Suprapubic skin (tissue), 4 donors: ENCODE measurements around the gene NKPD1. TPM values are rescaled to one million over a fixed set of nuclear protein-coding genes. Genes with fewer than 3 reads are reported as not detected.

Experiments
- DNase-seq, 2 donors: peaks; one replicate each; pipeline ENCODE4 v3.0.0-alpha.2; 2019; ENCODE audit warnings: low spot score in 2 of 2
- H3K27ac ChIP-seq: fragments of 200-600 bp; sonication (generic); one replicate; pipeline ENCODE4 v1.5.1; 2019
- H3K27me3 ChIP-seq: fragments of 200-600 bp; sonication (generic); one replicate; pipeline ENCODE4 v1.5.1; 2019
- H3K36me3 ChIP-seq: fragments of 200-600 bp; sonication (generic); one replicate; pipeline ENCODE4 v1.5.1; 2019
- H3K4me1 ChIP-seq: fragments of 200-600 bp; sonication (generic); one replicate; pipeline ENCODE4 v1.5.1; 2019
- H3K4me3 ChIP-seq: fragments of 200-600 bp; sonication (generic); one replicate; pipeline ENCODE4 v1.5.1; 2019; ENCODE audit warnings: mild to moderate bottlenecking
- H3K9me3 ChIP-seq: fragments of 200-600 bp; sonication (generic); one replicate; pipeline ENCODE4 v1.5.1; 2019
- CTCF ChIP-seq, 2 donors: fragments of 200-600 bp in 1 of 2; fragments of 450-650 bp in 1 of 2; sonication (generic) in 1 of 2; IDR thresholded peaks; one replicate each; pipeline ENCODE4 v1.5.1; 2016 to 2019; ENCODE audit warnings: antibody characterized with exemption in 2 of 2, mild to moderate bottlenecking in 1 of 2, moderate library complexity in 1 of 2
- EP300 ChIP-seq: sonication (generic); formaldehyde crosslinking; IDR thresholded peaks from one replicate; pipeline ENCODE4 v1.6.1; 2017; ENCODE audit warnings: antibody characterized with exemption
- POLR2A ChIP-seq, 2 donors: fragments of 450-650 bp; IDR thresholded peaks; one replicate each; pipeline ENCODE4 v1.6.1; 2017; ENCODE audit warnings: antibody characterized with exemption in 2 of 2, mild to moderate bottlenecking in 2 of 2, moderate library complexity in 2 of 2
- POLR2AphosphoS5 ChIP-seq, 3 donors: sonication (generic); formaldehyde crosslinking; IDR thresholded peaks; one replicate each; pipeline ENCODE4 v1.6.1; 2017; ENCODE audit warnings: antibody characterized with exemption in 3 of 3
- WGBS: methylation state at CpG from one replicate; pipeline ENCODE4 v1.1.5; 2018; 5-methylcytosine and 5-hydroxymethylcytosine counted together
- total RNA-seq, 4 donors: library from RNA; depleted of rRNA; stranded (reverse); fragments of >200 nt; gene quantifications; one replicate each; pipeline ENCODE4 v1.1.0, GENCODE V29; 2016

NKPD1 gene
- total RNA-seq, 4 donors from 2014 or later: 22.4 to 60.4 (median 51.1) TPM

GRCh38 chr19:45115809-45116615 is 44.8 kb downstream of the NKPD1 start:
- Histone ChIP-seq H3K9me3 (no peaks in the 10 kb centered on the region), H3K36me3 (no peaks in the 10 kb centered on the region), H3K27ac (no peak overlapping the region), H3K4me1 (peaks cover 43% of the 10 kb centered on the region), H3K4me3 (no peak overlapping the region), H3K27me3 (no peaks in the 10 kb centered on the region)
- 91% methylated on average over 20 of the region's 21 CpGs for whole genome bisulfite sequencing
- no peak for DNase-seq
- TF ChIP-seq POLR2A (IDR thresholded peaks at IDR 0.05) (no peak), CTCF (IDR thresholded peaks at IDR 0.05) (no peak), EP300 (no peak), POLR2AphosphoS5 (IDR thresholded peaks at IDR 0.05) (no peak)

DNA sequence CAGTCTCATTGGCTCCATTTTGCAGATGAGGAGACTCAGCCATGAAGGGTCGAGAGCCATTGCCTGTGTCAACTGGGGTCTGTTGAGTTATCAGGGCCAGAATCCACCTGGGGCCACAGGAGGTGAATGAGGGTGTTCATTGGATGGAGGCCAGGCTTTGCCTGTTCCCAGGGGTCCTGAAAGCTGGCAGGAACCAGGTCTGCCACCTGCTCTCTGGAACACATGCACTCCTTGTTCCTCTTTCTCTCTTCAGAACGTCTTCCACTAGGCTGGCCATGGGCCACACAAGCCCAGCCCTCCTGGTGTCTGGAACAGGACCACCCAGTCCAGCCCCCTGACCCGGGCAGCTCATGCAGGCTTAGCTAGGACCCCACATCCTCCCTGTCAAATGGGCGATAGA is 46.7 kb downstream of the NKPD1 start:
- no peak for TF ChIP-seq EP300
- no peak for TF ChIP-seq POLR2AphosphoS5 (IDR thresholded peaks at IDR 0.05)
- TF ChIP-seq POLR2A (IDR thresholded peaks at IDR 0.05): no peak
- TF ChIP-seq CTCF (IDR thresholded peaks at IDR 0.05): no peak
- 80% methylated on average over 2 of the region's 4 CpGs for WGBS
- Histone ChIP-seq H3K9me3 (no peaks in the 10 kb centered on the region), H3K27me3 (no peaks in the 10 kb centered on the region), H3K27ac (no peak overlapping the region), H3K4me1 (peaks cover 36% of the 10 kb centered on the region), H3K36me3 (no peaks in the 10 kb centered on the region), H3K4me3 (no peak overlapping the region)
- DNase-seq: no peak

- Histone ChIP-seq H3K4me1 (peaks cover 31% of the 10 kb centered on the region), H3K9me3 (no peaks in the 10 kb centered on the region), H3K27me3 (no peaks in the 10 kb centered on the region), H3K4me3 (no peak overlapping the region), H3K27ac (no peak overlapping the region), H3K36me3 (no peaks in the 10 kb centered on the region)
- TF ChIP-seq CTCF (IDR thresholded peaks at IDR 0.05): no peak
- no peak for TF ChIP-seq POLR2A (IDR thresholded peaks at IDR 0.05)
- TF ChIP-seq EP300: no peak
- no peak for TF ChIP-seq POLR2AphosphoS5 (IDR thresholded peaks at IDR 0.05)
- 59% methylated on average over 9 of the region's 9 CpGs for WGBS
- DNase-seq: no peak
Measured at GRCh38 chr19:45113628-45114027, 47.2 kb downstream of the NKPD1 start.

DNA sequence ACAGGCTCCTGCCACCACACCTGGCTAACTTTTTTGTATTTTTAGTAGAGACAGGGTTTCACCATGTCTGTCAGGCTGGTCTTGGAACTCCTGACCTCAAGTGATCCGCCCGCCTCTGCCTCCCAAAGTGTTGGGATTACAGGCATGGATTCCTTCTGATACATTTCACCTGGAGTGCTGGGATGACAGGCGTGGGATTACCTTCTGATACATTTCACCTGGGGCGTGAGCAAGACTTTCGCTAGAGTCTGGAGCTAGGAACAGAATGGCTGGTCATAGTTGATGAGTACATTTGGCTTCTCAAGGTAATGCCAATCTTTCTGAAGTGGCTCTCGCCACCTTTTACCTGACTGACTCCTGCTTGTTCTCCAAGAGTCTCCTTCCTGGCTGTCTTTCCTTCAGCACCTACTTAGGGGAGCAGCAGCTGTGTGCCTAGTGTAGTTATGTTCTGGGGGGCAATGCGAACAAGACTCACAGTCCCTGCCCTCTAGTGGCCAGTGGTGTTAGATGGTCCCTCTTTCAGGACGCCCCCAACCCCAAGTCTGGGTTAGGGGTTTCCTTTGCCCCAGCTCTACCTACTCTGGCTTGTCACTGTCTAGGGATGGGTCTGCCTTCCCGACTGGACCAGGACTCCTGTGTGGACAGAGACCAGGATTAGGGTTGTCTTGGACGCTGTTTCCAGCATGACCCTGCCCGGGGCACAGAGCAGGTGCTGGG is 48.5 kb downstream of the NKPD1 start:
- Histone ChIP-seq H3K27me3 (no peaks in the 10 kb centered on the region), H3K4me3 (no peak overlapping the region), H3K9me3 (no peaks in the 10 kb centered on the region), H3K27ac (no peak overlapping the region), H3K36me3 (no peaks in the 10 kb centered on the region), H3K4me1 (peaks cover 17% of the 10 kb centered on the region)
- TF ChIP-seq POLR2AphosphoS5 (IDR thresholded peaks at IDR 0.05) (no peak), EP300 (no peak), POLR2A (IDR thresholded peaks at IDR 0.05) (no peak)
- no peak for DNase-seq
- 92% methylated on average over 10 of the region's 11 CpGs for WGBS

Other genes starting within 250 kb of the NKPD1 start
- gene APOC1, start 246.4 kb downstream of the NKPD1 start, total RNA-seq: 10 to 100 TPM; 38.6 to 58.3 (median 47.7) TPM
- not detected for gene APOC4, start 218.7 kb downstream of the NKPD1 start, total RNA-seq
- 1 to 10 TPM in 2 of 4 donors, not detected in 2; 2.7 to 9.7 TPM for gene APOC2, start 214.9 kb downstream of the NKPD1 start, total RNA-seq
- gene CLPTM1, start 205.6 kb downstream of the NKPD1 start, total RNA-seq: 100 to 1,000 TPM in 2 of 4 donors, 10 to 100 TPM in 2; 86.2 to 137 (median 97.5) TPM
- gene RELB, start 159.5 kb downstream of the NKPD1 start, total RNA-seq: 10 to 100 TPM in 2 of 4 donors, 1 to 10 TPM in 2; 1.4 to 16.5 (median 10.6) TPM
- gene CLASRP, start 121.9 kb downstream of the NKPD1 start, total RNA-seq: 100 to 1,000 TPM in 1 of 4 donors, 10 to 100 TPM in 3; 55.3 to 135 (median 84.3) TPM
- gene ZNF296, start 84.5 kb downstream of the NKPD1 start, total RNA-seq: 1 to 10 TPM; 4.3 to 5.8 (median 4.9) TPM
- 10 to 100 TPM; 18.8 to 29.8 (median 20.5) TPM for gene GEMIN7, start 81.7 kb downstream of the NKPD1 start, total RNA-seq
- gene PPP1R37, start 67.8 kb downstream of the NKPD1 start, total RNA-seq: 10 to 100 TPM; 24.6 to 43.1 (median 33.5) TPM
- 10 to 100 TPM; 55.9 to 82.3 (median 71.8) TPM for gene TRAPPC6A, start 17.3 kb upstream of the NKPD1 start, total RNA-seq
- gene BLOC1S3, start 17.8 kb upstream of the NKPD1 start, total RNA-seq: 10 to 100 TPM; 15.3 to 20.1 (median 15.9) TPM
- 1 to 10 TPM in 3 of 4 donors, under 1 TPM in 1; 0.44 to 3.5 (median 1.7) TPM for gene EXOC3L2, start 84.4 kb upstream of the NKPD1 start, total RNA-seq
- gene MARK4, start 90.3 kb upstream of the NKPD1 start, total RNA-seq: 10 to 100 TPM; 37.4 to 56.2 (median 49.0) TPM
- gene CKM, start 161.9 kb upstream of the NKPD1 start, total RNA-seq: not detected
- gene KLC3, start 179.8 kb upstream of the NKPD1 start, total RNA-seq: 100 to 1,000 TPM in 3 of 4 donors, 10 to 100 TPM in 1; 73.4 to 132 (median 109) TPM
- 10 to 100 TPM; 10.2 to 22.3 (median 14.1) TPM for gene ERCC2, start 209.6 kb upstream of the NKPD1 start, total RNA-seq
- 100 to 1,000 TPM; 195 to 597 (median 280) TPM for gene PPP1R13L, start 244.1 kb upstream of the NKPD1 start, total RNA-seq
- 10 to 100 TPM in 2 of 4 donors, 1 to 10 TPM in 2; 4.7 to 12.2 (median 8.0) TPM for gene POLR1G, start 245.7 kb upstream of the NKPD1 start, total RNA-seq